Activated T-helper 17 cell treated with anti-CD3 and anti-CD28 coated beads, Interleukin-2, amount 50 U/mL, for 72 hours (primary cell): ENCODE data around the gene CCR5. TPM values are rescaled to one million over a fixed set of nuclear protein-coding genes. Genes with fewer than 3 reads are reported as not detected.
"Not testable (repeated sequence)": the region's sequence is repeated elsewhere in the genome, so short reads cannot be mapped to it uniquely, and the experiment has no call there.

Experiments used
- ATAC-seq: fragments of 150-1000 bp; cut with Tn5 transposase; replicated peaks from 2 replicates; pipeline ENCODE4 v1.10.0; 2021; ENCODE audit warnings: mild to moderate bottlenecking, moderate library complexity
- H3K27ac Mint-ChIP-seq: one replicate; pipeline ENCODE4 v1.8.0; 2022; ENCODE audit warnings: mixed read lengths
- H3K27me3 Mint-ChIP-seq: one replicate; pipeline ENCODE4 v1.8.0; 2022; ENCODE audit warnings: mixed read lengths
- H3K36me3 Mint-ChIP-seq: one replicate; pipeline ENCODE4 v1.8.0; 2022; ENCODE audit warnings: low read depth, mild to moderate bottlenecking, mixed read lengths
- H3K4me1 Mint-ChIP-seq: one replicate; pipeline ENCODE4 v1.8.0; 2022; ENCODE audit warnings: mixed read lengths
- H3K4me3 Mint-ChIP-seq: one replicate; pipeline ENCODE4 v1.8.0; 2022; ENCODE audit warnings: mild to moderate bottlenecking, mixed read lengths
- H3K9me3 Mint-ChIP-seq: one replicate; pipeline ENCODE4 v1.8.0; 2022; ENCODE audit warnings: mixed read lengths
- total RNA-seq, 2 donors: library from RNA; stranded (reverse); gene quantifications; one replicate each; pipeline ENCODE4 v1.2.3, GENCODE V29; 2022

CCR5 gene
- 10 to 100 TPM in 1 of 2 donors, 1 to 10 TPM in 1; 2.2 to 13.8 TPM for total RNA-seq

DNA sequence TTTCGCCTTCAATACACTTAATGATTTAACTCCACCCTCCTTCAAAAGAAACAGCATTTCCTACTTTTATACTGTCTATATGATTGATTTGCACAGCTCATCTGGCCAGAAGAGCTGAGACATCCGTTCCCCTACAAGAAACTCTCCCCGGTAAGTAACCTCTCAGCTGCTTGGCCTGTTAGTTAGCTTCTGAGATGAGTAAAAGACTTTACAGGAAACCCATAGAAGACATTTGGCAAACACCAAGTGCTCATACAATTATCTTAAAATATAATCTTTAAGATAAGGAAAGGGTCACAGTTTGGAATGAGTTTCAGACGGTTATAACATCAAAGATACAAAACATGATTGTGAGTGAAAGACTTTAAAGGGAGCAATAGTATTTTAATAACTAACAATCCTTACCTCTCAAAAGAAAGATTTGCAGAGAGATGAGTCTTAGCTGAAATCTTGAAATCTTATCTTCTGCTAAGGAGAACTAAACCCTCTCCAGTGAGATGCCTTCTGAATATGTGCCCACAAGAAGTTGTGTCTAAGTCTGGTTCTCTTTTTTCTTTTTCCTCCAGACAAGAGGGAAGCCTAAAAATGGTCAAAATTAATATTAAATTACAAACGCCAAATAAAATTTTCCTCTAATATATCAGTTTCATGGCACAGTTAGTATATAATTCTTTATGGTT lies at the start of gene CCR5:
Gene CCR5 (plus strand): TSS at position 108 of the 680 bp plus-strand sequence. CDS start 1,957 bp downstream, outside the sequence.
- peaks cover 60% of the 10 kb centered on the region for H3K4me1 Mint-ChIP-seq
- H3K27me3 Mint-ChIP-seq = peaks cover 5% of the 10 kb centered on the region
- no peaks in the 10 kb centered on the region for H3K36me3 Mint-ChIP-seq
- no peaks in the 10 kb centered on the region for H3K9me3 Mint-ChIP-seq
- peak within 1 kb of the TSS; percentile 96 for H3K27ac Mint-ChIP-seq
- ATAC-seq = peak; percentile 43
- H3K4me3 Mint-ChIP-seq = peak within 1 kb of the TSS; percentile 68

DNA sequence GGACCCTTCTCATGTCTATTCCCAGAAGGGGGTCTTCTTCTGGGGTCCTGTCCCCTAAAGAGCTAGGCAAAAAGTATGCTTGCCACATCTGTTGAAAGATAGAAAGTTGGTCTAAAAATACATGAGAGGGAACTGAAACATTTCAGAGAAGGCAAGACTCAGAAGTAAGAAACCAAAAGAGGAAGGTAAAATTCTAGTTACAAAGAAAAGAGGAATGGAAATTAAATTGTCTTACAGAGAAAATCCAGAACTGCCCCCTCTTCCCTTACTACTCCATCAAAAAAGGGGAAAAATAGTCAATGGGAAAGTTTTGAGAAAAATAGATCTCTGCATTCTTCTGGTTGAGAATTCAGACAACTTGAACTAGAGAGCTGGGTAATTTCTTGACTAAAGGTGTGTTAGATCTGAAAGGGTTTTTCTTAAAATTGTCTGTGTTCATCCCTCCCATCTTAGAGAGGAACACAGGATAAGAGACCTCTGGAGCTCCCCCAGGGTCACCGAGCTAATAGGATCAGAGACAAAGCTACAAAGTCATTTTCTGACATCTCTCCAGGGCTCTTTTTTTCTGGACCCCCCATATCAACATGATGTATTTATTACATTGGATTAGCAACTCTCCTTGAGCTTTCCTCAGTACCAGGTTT lies 49.2 kb upstream of the CCR5 start:
- no peaks in the 10 kb centered on the region for H3K27me3 Mint-ChIP-seq
- no peak for ATAC-seq
- H3K9me3 Mint-ChIP-seq = peaks cover 3% of the 10 kb centered on the region
- H3K4me3 Mint-ChIP-seq = no peak overlapping the region
- H3K36me3 Mint-ChIP-seq = no peaks in the 10 kb centered on the region
- no peak overlapping the region for H3K27ac Mint-ChIP-seq
- H3K4me1 Mint-ChIP-seq = no peaks in the 10 kb centered on the region

DNA sequence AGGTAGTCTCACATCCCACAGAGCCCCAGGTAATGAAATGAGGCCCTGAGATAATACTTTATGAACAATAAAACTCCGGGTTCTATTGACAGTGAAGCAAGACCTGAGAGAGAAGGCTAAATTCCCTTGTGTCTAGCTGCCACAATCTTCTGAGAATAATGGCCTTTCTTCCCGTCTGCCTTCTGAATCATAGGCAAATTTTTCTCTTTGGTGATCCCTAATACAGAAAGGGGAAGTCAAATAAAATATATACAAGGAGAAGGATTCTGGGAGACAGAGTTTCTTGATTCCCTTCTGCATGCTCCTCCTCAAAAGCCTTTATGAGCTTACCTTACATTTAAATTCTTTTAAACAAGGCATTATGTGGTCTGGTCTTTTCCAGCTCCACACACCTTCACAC lies 46.7 kb upstream of the CCR5 start:
- Mint-ChIP-seq H3K27me3 (no peaks in the 10 kb centered on the region), H3K27ac (no peak overlapping the region), H3K4me1 (no peaks in the 10 kb centered on the region), H3K4me3 (no peak overlapping the region), H3K36me3 (no peaks in the 10 kb centered on the region), H3K9me3 (peaks cover 3% of the 10 kb centered on the region)
- ATAC-seq = no peak

DNA sequence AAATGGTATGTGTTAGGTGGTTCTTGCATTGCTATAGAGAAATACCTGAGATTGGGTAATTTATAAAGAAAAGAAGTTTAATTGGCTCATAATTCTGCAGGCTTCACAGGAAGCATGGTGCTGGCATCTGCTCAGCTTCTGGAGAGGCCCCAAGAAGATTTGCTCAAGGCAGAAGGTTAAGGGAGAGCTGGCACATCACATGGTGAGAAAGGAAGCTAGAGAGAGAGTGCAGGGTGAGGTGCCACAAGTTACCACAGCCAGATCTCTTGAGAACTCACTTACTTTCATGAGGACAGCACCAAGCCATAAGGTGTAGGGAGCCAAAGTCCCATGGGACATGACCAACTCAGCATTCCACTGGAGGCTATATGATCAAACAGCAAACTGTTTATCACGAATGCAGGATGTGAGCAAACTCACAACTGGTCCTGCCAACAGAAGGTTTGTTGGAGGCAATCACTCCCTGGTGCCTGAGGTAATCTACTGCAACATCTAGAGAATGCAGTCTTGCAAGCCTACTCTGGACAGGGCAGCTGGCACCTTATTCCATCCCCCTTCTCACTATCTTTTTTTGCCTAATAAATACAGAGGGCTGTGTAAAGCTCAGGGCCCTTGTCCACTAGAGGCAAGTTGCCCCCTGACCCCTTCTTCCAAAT lies 45.0 kb upstream of the CCR5 start:
- Mint-ChIP-seq H3K36me3 (no peaks in the 10 kb centered on the region), H3K4me1 (no peaks in the 10 kb centered on the region), H3K9me3 (peaks cover 3% of the 10 kb centered on the region), H3K27ac (no peak overlapping the region), H3K27me3 (no peaks in the 10 kb centered on the region), H3K4me3 (no peak overlapping the region)
- ATAC-seq = no peak

DNA sequence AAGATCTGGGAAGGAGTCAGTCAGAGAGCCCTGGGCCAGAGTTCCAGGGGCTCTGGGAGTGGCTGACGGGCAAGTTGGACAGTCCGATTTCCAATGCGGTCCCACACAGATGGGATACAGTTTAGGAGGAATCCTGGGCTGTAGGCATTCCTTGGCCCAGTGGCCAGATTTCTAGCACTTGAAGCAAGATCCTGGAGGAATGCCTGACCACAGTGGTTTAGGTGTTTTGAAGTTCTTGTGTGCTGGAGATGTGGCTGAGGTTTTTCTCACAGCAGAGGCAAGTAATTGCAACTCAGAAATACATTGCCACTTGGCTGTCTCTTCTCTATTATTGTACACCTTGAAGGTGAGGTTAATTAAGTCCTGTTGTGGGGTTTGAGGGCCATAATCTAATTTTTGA lies 40.1 kb upstream of the CCR5 start:
- H3K36me3 Mint-ChIP-seq, ATAC-seq, H3K9me3 Mint-ChIP-seq, H3K27ac Mint-ChIP-seq, H3K4me3 Mint-ChIP-seq, H3K27me3 Mint-ChIP-seq: not testable (repeated sequence)
- peaks cover 22% of the 10 kb centered on the region for H3K4me1 Mint-ChIP-seq

DNA sequence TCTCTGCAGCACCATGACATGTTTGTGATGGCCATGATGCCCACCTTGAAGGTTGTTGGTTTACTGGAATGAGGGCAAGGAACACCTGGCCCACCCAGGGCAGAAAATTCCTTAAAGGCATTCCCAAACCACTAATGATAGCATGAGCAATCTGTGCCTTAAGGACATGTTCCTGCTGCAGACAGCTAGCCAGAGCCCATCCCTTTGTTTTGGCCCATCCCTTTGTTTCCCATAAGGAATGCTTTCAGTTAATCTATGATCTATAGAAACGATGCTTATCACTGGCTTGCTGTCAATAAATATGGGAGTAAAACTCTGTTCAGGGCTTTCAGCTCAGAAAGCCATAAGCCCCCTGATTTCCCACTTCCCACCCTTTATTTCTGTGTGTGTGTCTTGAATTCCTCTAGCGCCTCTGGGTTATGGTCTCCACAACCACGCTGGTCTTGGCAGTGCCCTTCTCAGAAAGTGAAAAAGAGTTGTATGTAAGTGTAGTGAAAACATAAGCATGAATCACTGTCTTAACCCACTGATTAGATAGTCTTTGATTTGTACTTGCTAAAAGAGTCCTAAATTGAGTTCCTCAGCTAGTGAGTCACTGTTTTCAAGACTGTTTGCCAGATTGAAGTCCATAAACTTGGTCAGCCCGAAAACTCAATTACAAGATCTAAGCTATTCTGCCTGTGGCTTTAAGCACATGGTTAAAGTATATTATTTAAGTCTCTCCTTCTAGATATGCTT lies 35.8 kb upstream of the CCR5 start:
- Mint-ChIP-seq H3K27me3 (peaks cover 9% of the 10 kb centered on the region), H3K4me1 (peaks cover 30% of the 10 kb centered on the region), H3K27ac (peak overlapping the region; percentile 35), H3K36me3 (no peaks in the 10 kb centered on the region), H3K4me3 (no peak overlapping the region), H3K9me3 (peaks cover 14% of the 10 kb centered on the region)
- ATAC-seq = peak; percentile 96

DNA sequence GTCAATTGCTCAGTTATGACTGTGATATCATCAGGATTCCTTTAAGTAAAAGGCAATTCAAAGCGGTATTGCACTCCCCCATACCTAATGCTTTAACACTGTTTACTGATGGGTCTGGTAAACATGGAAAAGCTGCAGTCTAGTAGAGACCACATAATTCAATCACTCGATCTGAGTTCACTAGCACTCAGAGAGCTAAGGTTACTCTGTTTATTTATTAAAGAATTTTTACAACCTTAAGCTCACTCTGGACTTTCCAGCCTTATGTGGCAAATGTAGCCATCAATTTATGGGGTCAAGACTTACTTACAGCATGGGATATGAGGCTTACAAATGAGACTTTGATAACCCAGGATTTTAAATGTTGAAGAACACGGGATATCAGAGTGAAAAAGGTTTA lies 35.2 kb upstream of the CCR5 start:
- H3K9me3 Mint-ChIP-seq = peaks cover 19% of the 10 kb centered on the region
- no peak for ATAC-seq
- H3K27me3 Mint-ChIP-seq = peaks cover 9% of the 10 kb centered on the region
- peaks cover 30% of the 10 kb centered on the region for H3K4me1 Mint-ChIP-seq
- no peaks in the 10 kb centered on the region for H3K36me3 Mint-ChIP-seq
- no peak overlapping the region for H3K4me3 Mint-ChIP-seq
- peak overlapping the region; percentile 35 for H3K27ac Mint-ChIP-seq

DNA sequence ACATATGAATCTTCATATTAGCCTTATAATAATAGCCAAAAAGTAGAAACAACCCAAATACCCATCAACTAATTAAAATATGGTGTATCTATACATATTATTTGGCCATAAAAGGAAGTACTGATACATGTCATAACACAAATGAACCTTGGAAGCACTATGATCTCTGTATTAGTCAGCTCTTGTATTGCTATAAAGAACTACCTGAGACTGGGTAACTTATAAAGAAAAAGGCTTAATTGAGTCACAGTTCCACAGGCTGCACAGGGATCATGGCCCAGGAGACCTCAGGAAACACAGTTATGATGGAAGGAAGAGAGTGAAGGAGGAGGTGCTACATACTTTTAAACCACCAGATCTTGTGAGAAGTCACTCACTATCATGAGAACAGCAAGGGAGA lies 32.8 kb upstream of the CCR5 start:
- peak; percentile 76 for ATAC-seq
- H3K27me3 Mint-ChIP-seq = no peaks in the 10 kb centered on the region
- peaks cover 20% of the 10 kb centered on the region for H3K4me1 Mint-ChIP-seq

DNA sequence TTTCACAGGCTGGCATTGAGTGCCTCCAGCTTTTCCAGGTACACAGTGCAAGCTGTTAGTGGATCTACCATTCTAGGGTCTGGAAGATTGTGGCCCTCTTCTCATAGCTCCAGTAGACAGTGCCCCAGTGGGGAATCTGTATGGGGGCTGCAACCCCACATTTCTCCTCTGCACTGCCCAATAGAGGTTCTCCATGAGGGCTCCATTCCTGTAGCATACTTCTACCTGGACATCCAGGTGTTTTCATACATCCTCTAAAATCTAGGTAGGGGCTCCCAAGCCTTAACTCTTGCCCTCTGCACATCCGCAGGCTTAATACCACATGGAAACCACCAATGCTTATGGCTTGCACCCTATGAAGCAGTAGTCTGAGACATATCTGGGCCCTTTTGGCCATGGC lies 31.9 kb upstream of the CCR5 start:
- no peak for ATAC-seq

More for the DNA sequence above, 32.8 kb upstream of the CCR5 start:
- Mint-ChIP-seq H3K9me3 (peaks cover 19% of the 10 kb centered on the region), H3K36me3 (no peaks in the 10 kb centered on the region), H3K4me3 (no peak overlapping the region), H3K27ac (peak overlapping the region; percentile 28)

DNA sequence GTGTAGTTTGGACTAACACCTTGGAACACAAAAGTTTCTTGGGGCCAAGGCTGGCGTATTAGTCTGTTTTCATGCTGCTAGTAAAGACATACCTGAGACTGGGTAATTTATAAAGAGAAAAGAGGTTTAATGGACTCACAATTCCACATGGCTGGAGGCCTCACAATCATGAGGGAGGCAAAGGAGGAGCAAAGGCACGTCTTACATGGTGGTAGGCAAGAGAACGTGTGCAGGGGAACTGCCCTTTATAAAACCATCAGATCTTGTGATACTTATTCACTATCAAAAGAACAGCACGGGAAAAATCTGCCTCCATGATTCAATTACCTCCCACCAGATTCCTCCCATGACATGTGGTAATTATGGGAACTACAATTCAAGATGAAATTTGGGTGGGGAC lies 26.3 kb upstream of the CCR5 start:
- no peaks in the 10 kb centered on the region for H3K36me3 Mint-ChIP-seq
- H3K9me3 Mint-ChIP-seq = peaks cover 9% of the 10 kb centered on the region
- H3K27ac Mint-ChIP-seq = no peak overlapping the region
- H3K4me3 Mint-ChIP-seq = no peak overlapping the region
- ATAC-seq = no peak
- H3K27me3 Mint-ChIP-seq = no peaks in the 10 kb centered on the region
- H3K4me1 Mint-ChIP-seq = peaks cover 12% of the 10 kb centered on the region

More for the DNA sequence above, 31.9 kb upstream of the CCR5 start:
- H3K27me3 Mint-ChIP-seq = no peaks in the 10 kb centered on the region
- H3K36me3 Mint-ChIP-seq = no peaks in the 10 kb centered on the region
- peaks cover 16% of the 10 kb centered on the region for H3K4me1 Mint-ChIP-seq
- peaks cover 19% of the 10 kb centered on the region for H3K9me3 Mint-ChIP-seq
- H3K27ac Mint-ChIP-seq = no peak overlapping the region
- no peak overlapping the region for H3K4me3 Mint-ChIP-seq

DNA sequence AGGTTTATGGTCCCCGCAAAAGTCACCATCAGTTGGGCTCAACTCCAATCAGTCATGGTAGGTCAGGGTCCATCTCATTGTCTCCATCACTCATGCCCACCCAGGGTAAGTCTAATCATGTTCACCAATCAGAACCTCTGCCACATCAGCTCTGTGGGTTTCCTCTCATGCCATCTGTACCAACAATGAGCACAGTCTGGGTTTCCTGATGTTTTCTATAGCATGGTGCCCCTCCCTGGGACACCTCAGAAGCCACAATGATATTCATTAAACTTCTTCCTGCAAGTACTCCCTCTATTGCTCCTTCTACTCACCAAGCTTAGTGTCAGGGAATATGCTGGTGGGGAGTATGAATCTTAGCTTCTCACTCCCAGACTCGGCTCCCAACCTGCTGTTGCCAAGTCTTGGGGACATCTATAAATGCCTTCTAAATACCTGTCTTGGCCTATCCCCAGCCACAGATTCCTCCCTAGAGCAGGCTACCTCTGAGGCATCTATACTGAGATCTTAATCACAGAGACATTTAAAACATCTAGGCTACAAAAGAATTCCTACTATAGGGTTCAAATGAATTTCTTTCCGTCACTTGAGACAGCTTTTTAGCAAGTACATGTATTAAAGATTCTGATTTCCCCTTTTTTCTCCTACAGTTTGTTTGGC lies 21.8 kb upstream of the CCR5 start:
- no peaks in the 10 kb centered on the region for H3K36me3 Mint-ChIP-seq
- peaks cover 32% of the 10 kb centered on the region for H3K4me1 Mint-ChIP-seq
- H3K27ac Mint-ChIP-seq = peak overlapping the region; percentile 73
- ATAC-seq = peak; percentile 22
- H3K4me3 Mint-ChIP-seq = peak overlapping the region; percentile 56
- no peaks in the 10 kb centered on the region for H3K9me3 Mint-ChIP-seq
- H3K27me3 Mint-ChIP-seq = no peaks in the 10 kb centered on the region

DNA sequence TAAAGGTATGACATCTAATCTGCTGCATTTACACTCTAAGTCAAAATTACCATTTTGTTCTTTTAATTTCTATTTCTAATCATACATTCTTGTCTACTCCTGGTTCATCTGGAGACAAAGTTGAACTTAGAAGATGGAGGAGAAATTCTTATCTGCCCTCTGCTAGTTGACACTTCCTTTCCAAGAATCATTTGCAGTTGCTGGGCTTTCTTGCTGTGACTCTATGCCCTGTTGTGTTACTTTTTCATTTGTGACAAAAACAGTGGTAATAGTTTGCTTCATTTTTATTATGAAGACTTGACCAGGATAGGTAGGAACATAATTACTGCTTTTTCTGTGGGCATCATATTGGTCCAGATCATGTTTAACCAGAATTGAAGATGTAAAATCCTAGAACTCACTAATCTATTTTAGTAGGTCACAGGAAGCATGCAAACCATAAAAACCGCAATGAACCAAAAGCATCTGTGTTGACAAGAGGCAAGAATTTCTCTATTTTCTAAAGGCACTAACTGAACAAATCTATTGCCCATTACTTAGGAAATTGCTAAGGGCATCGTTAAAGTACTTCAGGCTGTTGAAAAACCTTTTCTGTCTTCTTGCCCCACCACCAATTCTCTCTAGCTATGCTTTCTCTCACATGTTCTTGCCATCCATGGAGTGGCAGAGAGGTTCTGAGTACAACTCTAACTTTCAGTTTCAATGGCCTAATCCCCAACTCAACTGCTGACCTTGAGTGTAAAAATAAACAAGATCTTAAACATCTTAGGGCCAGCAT lies 21.1 kb upstream of the CCR5 start:
- peak overlapping the region; percentile 56 for H3K4me3 Mint-ChIP-seq
- no peaks in the 10 kb centered on the region for H3K27me3 Mint-ChIP-seq
- no peaks in the 10 kb centered on the region for H3K9me3 Mint-ChIP-seq
- H3K36me3 Mint-ChIP-seq = no peaks in the 10 kb centered on the region
- ATAC-seq = peak; percentile 24
- H3K4me1 Mint-ChIP-seq = peaks cover 36% of the 10 kb centered on the region
- H3K27ac Mint-ChIP-seq = peak overlapping the region; percentile 73

DNA sequence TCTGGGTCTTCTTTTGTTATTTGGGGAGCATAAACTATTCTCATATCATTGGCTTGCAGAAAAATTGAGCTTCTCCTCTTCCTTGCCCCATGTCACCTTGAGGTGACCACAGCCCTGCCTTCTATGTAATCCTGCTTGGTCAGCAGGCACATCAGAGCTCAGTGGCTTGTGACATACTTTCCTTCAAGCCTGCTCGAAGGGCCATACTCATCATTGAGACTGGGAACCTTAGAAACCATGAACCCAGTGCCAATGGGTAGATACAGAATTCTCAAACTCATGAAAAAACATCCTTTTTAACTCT lies 20.5 kb upstream of the CCR5 start:
- Mint-ChIP-seq H3K27ac (peak overlapping the region; percentile 73), H3K4me3 (peak overlapping the region; percentile 56), H3K9me3 (no peaks in the 10 kb centered on the region), H3K36me3 (no peaks in the 10 kb centered on the region), H3K27me3 (no peaks in the 10 kb centered on the region), H3K4me1 (peaks cover 42% of the 10 kb centered on the region)
- peak; percentile 43 for ATAC-seq
